ENCODE measurements around the gene CEP57L1. TPM values are rescaled to one million over a fixed set of nuclear protein-coding genes. Genes with fewer than 3 reads are reported as not detected.
"Not testable (repeated sequence)": the region's sequence is repeated elsewhere in the genome, so short reads cannot be mapped to it uniquely, and the experiment has no call there.

Gene CEP57L1
- total RNA-seq, 1 donor from 2014 or later = 11.0 TPM

DNA sequence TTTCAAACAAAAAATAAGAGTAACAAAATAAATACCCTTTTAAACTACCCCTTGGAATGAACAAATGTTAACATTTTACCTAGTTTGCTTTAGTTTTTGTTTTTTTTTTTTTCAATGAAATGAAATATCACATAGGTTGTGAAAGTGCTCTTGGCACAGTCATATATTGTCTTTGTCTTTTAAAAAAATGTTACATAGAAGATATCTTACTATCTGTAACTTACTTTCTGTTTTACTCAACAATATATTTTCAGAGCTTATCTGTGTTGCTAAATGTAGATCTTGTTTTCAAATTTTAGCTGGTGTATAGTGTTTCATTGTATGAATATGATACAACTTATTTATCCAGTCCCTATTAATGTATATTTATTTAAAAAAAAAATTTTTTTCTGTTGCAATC is 8.6 kb downstream of the CEP57L1 start:
- DNase-seq (ENCODE audit: low spot score) = no peak
- TF ChIP-seq, protein P1, sequence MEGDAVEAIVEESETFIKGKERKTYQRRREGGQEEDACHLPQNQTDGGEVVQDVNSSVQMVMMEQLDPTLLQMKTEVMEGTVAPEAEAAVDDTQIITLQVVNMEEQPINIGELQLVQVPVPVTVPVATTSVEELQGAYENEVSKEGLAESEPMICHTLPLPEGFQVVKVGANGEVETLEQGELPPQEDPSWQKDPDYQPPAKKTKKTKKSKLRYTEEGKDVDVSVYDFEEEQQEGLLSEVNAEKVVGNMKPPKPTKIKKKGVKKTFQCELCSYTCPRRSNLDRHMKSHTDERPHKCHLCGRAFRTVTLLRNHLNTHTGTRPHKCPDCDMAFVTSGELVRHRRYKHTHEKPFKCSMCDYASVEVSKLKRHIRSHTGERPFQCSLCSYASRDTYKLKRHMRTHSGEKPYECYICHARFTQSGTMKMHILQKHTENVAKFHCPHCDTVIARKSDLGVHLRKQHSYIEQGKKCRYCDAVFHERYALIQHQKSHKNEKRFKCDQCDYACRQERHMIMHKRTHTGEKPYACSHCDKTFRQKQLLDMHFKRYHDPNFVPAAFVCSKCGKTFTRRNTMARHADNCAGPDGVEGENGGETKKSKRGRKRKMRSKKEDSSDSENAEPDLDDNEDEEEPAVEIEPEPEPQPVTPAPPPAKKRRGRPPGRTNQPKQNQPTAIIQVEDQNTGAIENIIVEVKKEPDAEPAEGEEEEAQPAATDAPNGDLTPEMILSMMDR (IDR thresholded peaks at IDR 0.05; ENCODE audit: unreplicated experiment) = no peak
- H3K4me3 Mint-ChIP-seq (ENCODE audit: unreplicated experiment) = no peak overlapping the region
- H3K27ac Mint-ChIP-seq (ENCODE audit: unreplicated experiment) = no peak overlapping the region
- no peaks in the 10 kb centered on the region for H3K9me3 Mint-ChIP-seq (ENCODE audit: unreplicated experiment)
- no peaks in the 10 kb centered on the region for H3K27me3 Mint-ChIP-seq (ENCODE audit: unreplicated experiment)
- no peaks in the 10 kb centered on the region for H3K36me3 Mint-ChIP-seq (ENCODE audit: low read depth, unreplicated experiment)
- H3K4me1 Mint-ChIP-seq (ENCODE audit: unreplicated experiment) = no peaks in the 10 kb centered on the region

DNA sequence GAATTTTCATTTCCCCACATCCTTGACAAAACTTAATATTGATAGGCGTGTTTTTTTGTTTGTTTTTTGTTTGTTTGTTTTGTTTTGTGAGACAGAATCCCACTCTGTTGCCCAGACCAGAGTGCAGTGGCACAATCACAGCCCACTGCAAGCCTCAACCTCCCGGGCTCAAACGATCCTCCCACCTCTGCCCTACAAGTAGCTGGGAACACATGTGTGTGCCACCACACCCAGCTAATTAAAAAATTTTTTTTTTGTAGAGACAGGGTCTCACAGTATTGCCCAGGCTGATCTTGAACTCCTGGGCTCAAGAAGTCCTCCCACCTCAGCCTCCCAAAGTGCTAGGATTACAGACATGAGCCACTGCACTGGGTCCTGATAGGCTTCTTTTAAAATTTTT is 9.2 kb downstream of the CEP57L1 start:
- Mint-ChIP-seq H3K36me3 (ENCODE audit: low read depth, unreplicated experiment) (no peaks in the 10 kb centered on the region), H3K9me3 (ENCODE audit: unreplicated experiment) (no peaks in the 10 kb centered on the region), H3K27ac (ENCODE audit: unreplicated experiment) (no peak overlapping the region), H3K4me3 (ENCODE audit: unreplicated experiment) (no peak overlapping the region), H3K4me1 (ENCODE audit: unreplicated experiment) (no peaks in the 10 kb centered on the region), H3K27me3 (ENCODE audit: unreplicated experiment) (no peaks in the 10 kb centered on the region)
- TF ChIP-seq, protein P1 (IDR thresholded peaks at IDR 0.05; ENCODE audit: unreplicated experiment) = no peak
- DNase-seq (ENCODE audit: low spot score) = no peak

DNA sequence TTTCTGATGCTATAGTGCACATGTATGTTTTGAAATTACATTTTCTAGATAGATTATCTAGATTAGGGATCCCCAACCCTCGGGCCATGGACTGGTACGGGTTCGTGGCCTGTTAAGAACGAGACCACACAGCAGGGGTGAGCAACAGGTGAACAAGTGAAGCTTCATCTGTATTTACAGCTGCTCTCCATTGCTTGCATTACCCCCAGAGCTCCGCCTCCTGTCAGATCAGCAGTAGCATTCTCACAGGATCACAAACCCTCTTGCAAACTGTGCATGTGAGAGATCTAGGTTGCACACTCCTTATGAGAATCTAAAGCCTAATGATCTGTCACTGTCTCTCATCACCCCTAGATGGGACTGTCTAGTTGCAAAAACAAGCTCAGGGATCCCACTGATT is 10.4 kb downstream of the CEP57L1 start:
- Mint-ChIP-seq H3K27ac (ENCODE audit: unreplicated experiment) (no peak overlapping the region), H3K36me3 (ENCODE audit: low read depth, unreplicated experiment) (no peaks in the 10 kb centered on the region), H3K27me3 (ENCODE audit: unreplicated experiment) (no peaks in the 10 kb centered on the region), H3K4me3 (ENCODE audit: unreplicated experiment) (no peak overlapping the region), H3K4me1 (ENCODE audit: unreplicated experiment) (no peaks in the 10 kb centered on the region), H3K9me3 (ENCODE audit: unreplicated experiment) (no peaks in the 10 kb centered on the region)
- no peak for DNase-seq (ENCODE audit: low spot score)
- TF ChIP-seq, protein P1 (IDR thresholded peaks at IDR 0.05; ENCODE audit: unreplicated experiment) = no peak

DNA sequence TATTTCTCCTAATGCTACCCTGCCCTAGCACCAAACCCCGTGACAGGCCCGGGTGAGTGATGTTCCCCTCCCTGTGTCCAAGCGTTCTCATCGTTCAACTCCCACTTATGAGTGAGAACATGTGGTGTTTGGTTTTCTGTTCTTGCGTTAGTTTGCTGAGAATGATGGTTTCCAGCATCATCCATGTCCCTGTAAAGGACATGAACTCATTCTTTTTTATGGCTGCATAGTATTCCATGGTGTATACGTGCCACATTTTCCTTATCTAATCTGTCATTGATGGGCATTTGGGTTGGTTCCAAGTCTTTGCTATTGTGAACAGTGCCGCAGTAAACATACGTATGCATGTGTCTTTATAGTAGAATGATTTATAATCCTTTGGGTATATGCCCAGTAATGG is 14.4 kb downstream of the CEP57L1 start:
- not testable (repeated sequence) for H3K27me3 Mint-ChIP-seq (ENCODE audit: unreplicated experiment); H3K4me3 Mint-ChIP-seq (ENCODE audit: unreplicated experiment); H3K9me3 Mint-ChIP-seq (ENCODE audit: unreplicated experiment); H3K36me3 Mint-ChIP-seq (ENCODE audit: low read depth, unreplicated experiment); H3K27ac Mint-ChIP-seq (ENCODE audit: unreplicated experiment); DNase-seq (ENCODE audit: low spot score); H3K4me1 Mint-ChIP-seq (ENCODE audit: unreplicated experiment)

DNA sequence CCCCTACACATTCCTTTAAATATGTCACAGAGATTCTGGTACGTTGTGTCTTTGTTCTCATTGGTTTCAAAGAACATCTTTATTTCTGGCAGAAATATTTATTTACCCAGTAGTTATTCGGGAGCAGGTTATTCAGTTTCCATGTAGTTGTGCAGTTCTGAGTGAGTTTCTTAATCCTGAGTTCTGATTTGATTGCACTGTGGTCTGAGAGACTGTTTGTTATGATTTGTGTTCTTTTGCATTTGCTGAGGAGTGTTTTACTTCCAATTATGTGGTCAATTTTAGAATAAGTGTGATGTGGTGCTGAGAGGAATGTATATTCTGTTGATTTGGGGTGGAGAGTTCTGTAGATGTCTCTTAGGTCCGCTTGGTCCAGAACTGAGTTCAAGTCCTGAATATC is 17.4 kb downstream of the CEP57L1 start:
- not testable (repeated sequence) for H3K27ac Mint-ChIP-seq (ENCODE audit: unreplicated experiment); H3K4me1 Mint-ChIP-seq (ENCODE audit: unreplicated experiment); H3K27me3 Mint-ChIP-seq (ENCODE audit: unreplicated experiment); H3K36me3 Mint-ChIP-seq (ENCODE audit: low read depth, unreplicated experiment); H3K4me3 Mint-ChIP-seq (ENCODE audit: unreplicated experiment); H3K9me3 Mint-ChIP-seq (ENCODE audit: unreplicated experiment); DNase-seq (ENCODE audit: low spot score)

DNA sequence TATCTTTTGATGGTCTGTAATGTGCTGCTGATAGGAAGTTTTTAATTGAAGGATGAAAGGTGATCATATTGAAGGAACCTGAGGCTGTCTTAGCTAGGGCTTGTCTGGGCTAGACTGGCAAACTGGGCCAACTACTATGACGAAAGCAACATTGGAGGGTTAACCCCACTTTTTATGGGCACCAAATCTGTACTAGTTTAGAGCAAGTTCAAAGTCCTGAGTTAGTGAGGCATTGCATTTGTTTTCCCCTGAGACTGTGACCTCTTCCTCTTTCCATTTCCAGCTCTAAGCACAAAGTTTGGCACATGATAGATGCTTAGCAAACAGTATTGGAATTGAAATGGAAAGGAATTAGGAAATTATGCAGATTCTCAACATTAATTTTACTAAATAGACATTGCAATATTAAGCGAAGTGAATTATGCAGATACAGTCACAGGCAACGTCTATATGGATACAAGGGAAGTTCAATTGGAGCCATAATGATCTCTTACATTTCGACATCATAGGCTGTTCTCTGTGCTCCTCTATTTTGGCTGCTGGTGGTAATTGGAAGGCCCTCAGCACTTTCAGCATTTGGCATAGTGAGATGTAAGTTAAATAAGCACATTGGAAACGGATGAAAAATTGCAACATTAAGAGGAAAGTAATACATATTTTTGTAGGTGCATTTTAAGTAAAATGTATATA is 22.2 kb downstream of the CEP57L1 start:
- Mint-ChIP-seq H3K4me1 (ENCODE audit: unreplicated experiment) (peaks cover 4% of the 10 kb centered on the region), H3K4me3 (ENCODE audit: unreplicated experiment) (no peak overlapping the region), H3K27me3 (ENCODE audit: unreplicated experiment) (peaks cover 3% of the 10 kb centered on the region), H3K9me3 (ENCODE audit: unreplicated experiment) (no peaks in the 10 kb centered on the region), H3K36me3 (ENCODE audit: low read depth, unreplicated experiment) (no peaks in the 10 kb centered on the region), H3K27ac (ENCODE audit: unreplicated experiment) (no peak overlapping the region)
- no peak for DNase-seq (ENCODE audit: low spot score)
- TF ChIP-seq, protein P1 (IDR thresholded peaks at IDR 0.05; ENCODE audit: unreplicated experiment) = no peak
